ENCODE results near the gene TCF4. TPM values are rescaled to one million over a fixed set of nuclear protein-coding genes. Genes with fewer than 3 reads are reported as not detected.
A peak's percentile ranks its signal among the peaks of the same experiment; 100 is the strongest.

TCF4 gene
- total RNA-seq, 1 donor from 2014 or later: 199 TPM

- Mint-ChIP-seq H3K36me3 (ENCODE audit: unreplicated experiment) (peaks cover 5% of the 10 kb centered on the region), H3K27ac (ENCODE audit: unreplicated experiment) (no peak overlapping the region), H3K4me1 (ENCODE audit: low read depth, unreplicated experiment) (peaks cover 23% of the 10 kb centered on the region), H3K9me3 (ENCODE audit: unreplicated experiment) (peaks cover 1% of the 10 kb centered on the region), H3K4me3 (ENCODE audit: unreplicated experiment) (no peak overlapping the region), H3K27me3 (ENCODE audit: unreplicated experiment) (no peaks in the 10 kb centered on the region)
- TF ChIP-seq CTCF (IDR thresholded peaks at IDR 0.05; ENCODE audit: partially characterized antibody, unreplicated experiment): no peak
- no peak for DNase-seq
Observed at GRCh38 chr18:55268151-55268601, 319.8 kb downstream of the TCF4 start.

GRCh38 chr18:55266981-55267380, 321.0 kb downstream of the TCF4 start:
- H3K4me1 Mint-ChIP-seq (ENCODE audit: low read depth, unreplicated experiment): peaks cover 23% of the 10 kb centered on the region
- no peaks in the 10 kb centered on the region for H3K9me3 Mint-ChIP-seq (ENCODE audit: unreplicated experiment)
- no peak for DNase-seq
- peaks cover 5% of the 10 kb centered on the region for H3K36me3 Mint-ChIP-seq (ENCODE audit: unreplicated experiment)
- no peak for TF ChIP-seq CTCF (IDR thresholded peaks at IDR 0.05; ENCODE audit: partially characterized antibody, unreplicated experiment)
- no peaks in the 10 kb centered on the region for H3K27me3 Mint-ChIP-seq (ENCODE audit: unreplicated experiment)
- no peak overlapping the region for H3K27ac Mint-ChIP-seq (ENCODE audit: unreplicated experiment)
- H3K4me3 Mint-ChIP-seq (ENCODE audit: unreplicated experiment): no peak overlapping the region

DNA sequence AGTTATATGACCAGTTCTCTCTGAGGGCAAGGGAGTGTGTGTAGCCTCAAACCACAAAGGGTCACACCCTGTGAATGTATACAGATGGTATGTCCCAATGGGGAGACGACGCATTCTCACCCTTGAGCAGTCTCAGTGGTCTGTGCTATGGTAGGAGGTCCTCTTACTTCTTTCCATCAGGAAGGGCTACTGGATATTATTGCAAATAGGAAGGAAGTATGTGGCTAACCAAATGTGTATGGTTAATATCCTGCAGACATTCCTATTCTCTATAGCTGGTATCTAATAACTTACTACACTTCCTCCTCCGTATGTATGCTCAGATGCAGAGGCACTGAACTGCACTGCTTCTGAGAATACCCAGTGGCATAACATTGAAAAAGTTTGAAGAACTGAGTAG, 322.0 kb downstream of the TCF4 start:
- Mint-ChIP-seq H3K4me3 (ENCODE audit: unreplicated experiment) (no peak overlapping the region), H3K27ac (ENCODE audit: unreplicated experiment) (no peak overlapping the region), H3K9me3 (ENCODE audit: unreplicated experiment) (no peaks in the 10 kb centered on the region), H3K27me3 (ENCODE audit: unreplicated experiment) (no peaks in the 10 kb centered on the region), H3K4me1 (ENCODE audit: low read depth, unreplicated experiment) (peaks cover 23% of the 10 kb centered on the region), H3K36me3 (ENCODE audit: unreplicated experiment) (peaks cover 5% of the 10 kb centered on the region)
- TF ChIP-seq CTCF (IDR thresholded peaks at IDR 0.05; ENCODE audit: partially characterized antibody, unreplicated experiment): no peak
- DNase-seq: no peak

DNA sequence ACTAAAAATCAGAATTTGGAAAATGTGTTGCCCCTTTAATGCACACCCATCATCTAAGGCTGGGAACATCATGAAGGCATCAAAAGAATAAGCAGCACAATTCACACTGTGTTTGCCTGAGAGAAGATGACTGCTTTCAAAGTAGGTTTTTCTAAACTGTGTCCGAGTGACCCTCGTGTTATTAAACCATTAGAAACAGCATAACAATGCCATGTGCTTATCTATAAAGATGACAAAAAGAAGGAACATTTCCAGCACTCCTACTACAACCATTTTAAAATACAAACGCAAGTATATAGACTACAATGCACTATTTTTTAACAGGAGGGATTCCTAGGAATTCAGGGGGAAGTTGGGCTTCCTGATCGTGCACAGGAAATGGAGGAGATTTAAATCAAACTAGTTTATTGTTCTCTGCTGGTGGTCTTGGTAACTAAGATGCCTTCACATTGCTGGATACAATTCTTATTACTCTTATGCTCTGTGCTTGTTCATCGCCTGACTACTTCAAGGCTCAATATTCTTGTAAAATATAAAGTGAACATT, 322.8 kb downstream of the TCF4 start:
- Mint-ChIP-seq H3K27ac (ENCODE audit: unreplicated experiment) (peak overlapping the region; percentile 68), H3K9me3 (ENCODE audit: unreplicated experiment) (no peaks in the 10 kb centered on the region), H3K4me3 (ENCODE audit: unreplicated experiment) (no peak overlapping the region), H3K27me3 (ENCODE audit: unreplicated experiment) (no peaks in the 10 kb centered on the region), H3K4me1 (ENCODE audit: low read depth, unreplicated experiment) (peaks cover 23% of the 10 kb centered on the region), H3K36me3 (ENCODE audit: unreplicated experiment) (peaks cover 5% of the 10 kb centered on the region)
- no peak for DNase-seq
- TF ChIP-seq CTCF (IDR thresholded peaks at IDR 0.05; ENCODE audit: partially characterized antibody, unreplicated experiment): no peak

GRCh38 chr18:55264108-55264507, 323.9 kb downstream of the TCF4 start:
- no peak for TF ChIP-seq CTCF (IDR thresholded peaks at IDR 0.05; ENCODE audit: partially characterized antibody, unreplicated experiment)

More at GRCh38 chr18:55264108-55264507, 323.9 kb downstream of the TCF4 start:
- H3K4me3 Mint-ChIP-seq (ENCODE audit: unreplicated experiment): no peak overlapping the region
- H3K4me1 Mint-ChIP-seq (ENCODE audit: low read depth, unreplicated experiment): peaks cover 23% of the 10 kb centered on the region
- H3K36me3 Mint-ChIP-seq (ENCODE audit: unreplicated experiment): no peaks in the 10 kb centered on the region
- H3K27me3 Mint-ChIP-seq (ENCODE audit: unreplicated experiment): no peaks in the 10 kb centered on the region
- H3K27ac Mint-ChIP-seq (ENCODE audit: unreplicated experiment): no peak overlapping the region
- no peaks in the 10 kb centered on the region for H3K9me3 Mint-ChIP-seq (ENCODE audit: unreplicated experiment)
- no peak for DNase-seq
